Kidney (tissue), 14 donors: ENCODE results near the gene ALOX12B. TPM values are rescaled to one million over a fixed set of nuclear protein-coding genes. Genes with fewer than 3 reads are reported as not detected.

Experiments
- DNase-seq, 5 donors: peaks; one replicate each; pipeline ENCODE4 v3.0.0-alpha.2; 2013 to 2020
- FAIRE-seq: peaks from 2 replicates; lab custom pipeline; 2012; peaks lifted over from hg19 to GRCh38; lab: Jason Lieb, UNC
- H3K27ac ChIP-seq, 2 donors: one replicate each; pipeline ENCODE4 v1.7.0; 2013; ENCODE audit warnings: low read depth in 2 of 2, low read length in 2 of 2, inconsistent platforms in 1 of 2
- H3K27me3 ChIP-seq: one replicate; pipeline ENCODE4 v1.7.1; 2013; ENCODE audit warnings: low read length, inconsistent platforms; ENCODE audit not compliant: control insufficient read depth, insufficient read depth
- H3K36me3 ChIP-seq, 3 donors: one replicate each; pipeline versions ENCODE4 v1.7.0 to v1.7.1; 2013; ENCODE audit warnings: low read length in 3 of 3, control low read depth in 1 of 3, inconsistent platforms in 1 of 3; ENCODE audit not compliant: insufficient read depth in 3 of 3, control insufficient read depth in 2 of 3
- H3K4me1 ChIP-seq, 3 donors: one replicate each; pipeline versions ENCODE4 v1.7.0 to v1.7.1; 2013; ENCODE audit warnings: low read length in 3 of 3, inconsistent platforms in 1 of 3, low read depth in 1 of 3; ENCODE audit not compliant: control insufficient read depth in 2 of 3, insufficient read depth in 2 of 3
- H3K4me3 ChIP-seq, 3 donors: one replicate each; pipeline versions ENCODE4 v1.7.0 to v1.8.1; 2013; ENCODE audit warnings: low read length in 3 of 3, control low read depth in 1 of 3, inconsistent platforms in 1 of 3
- H3K9ac ChIP-seq, 3 donors: one replicate each; pipeline versions ENCODE4 v1.7.0 to v1.7.1; 2013; ENCODE audit warnings: low read length in 3 of 3, control low read depth in 1 of 3, inconsistent platforms in 1 of 3
- H3K9me3 ChIP-seq, 3 donors: one replicate each; pipeline versions ENCODE4 v1.7.0 to v1.7.1; 2013; ENCODE audit warnings: low read length in 3 of 3, control low read depth in 1 of 3, inconsistent platforms in 1 of 3; ENCODE audit not compliant: control insufficient read depth in 2 of 3, insufficient read depth in 1 of 3
- intact Hi-C: fragments of 100-400 bp; cut with DNase I; formaldehyde crosslinking; loops from one replicate; pipeline ENCODE4 v1.11.1; 2022
- polyA plus RNA-seq: library from polyadenylated mRNA; stranded (reverse); fragments of 350-450 nt; fragmentation: Illumina TruSeq; extraction: RNeasy Lipid Tissue Mini Kit (QIAGEN cat#74804); gene quantifications from one replicate; pipeline ENCODE4 v1.2.3, GENCODE V29; 2014; ENCODE audit warnings: low read depth, low replicate concordance; ENCODE audit not compliant: insufficient read depth
- total RNA-seq: library from RNA; stranded (reverse); fragmentation: NEBNext Ultra II Directional; extraction: Animal tissue kit (Norgen Biotek cat#: 25700); gene quantifications from one replicate; pipeline ENCODE4 v1.2.1, GENCODE V29; 2021
- TF ChIP-seq, protein P1 (sequence below): IDR thresholded peaks from 3 replicates; pipeline ENCODE4 v1.5.1; 2012; ENCODE audit warnings: mild to moderate bottlenecking, moderate library complexity, borderline replicate concordance; ENCODE audit not compliant: insufficient read depth; ENCODE audit errors: extremely low read depth
- donor health status: control.
- donor health status: control.
- donor health status: control.
- donor health status: control.
- donor health status: control.
- donor health status: DM: yes; HTN: yes; CAD: no.
- donor health status: Normal renal cell carcinoma (clear cell type).

The ALOX12B gene
- total and polyA plus RNA-seq, 2 donors from 2014 or later, result not detected

DNA sequence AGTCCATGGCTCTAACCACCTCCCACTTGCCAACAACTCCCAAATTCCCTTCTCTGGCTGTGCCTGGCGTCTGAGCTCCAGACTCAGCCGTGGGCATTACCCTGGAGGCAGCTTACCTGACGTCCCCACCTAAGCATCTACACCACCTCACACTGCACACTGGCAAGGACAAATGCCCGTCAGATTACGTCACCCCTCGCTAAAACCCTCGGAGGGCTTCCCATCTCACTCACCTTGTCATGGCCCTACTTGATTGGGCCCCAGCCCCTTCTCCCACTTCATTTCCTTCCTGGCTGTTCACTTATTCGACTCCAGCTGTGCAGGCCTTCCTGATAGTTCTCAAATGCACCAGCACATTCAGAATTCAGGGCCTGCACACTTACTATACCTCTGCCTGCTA is 17.4 kb upstream of the ALOX12B start:
- Histone ChIP-seq H3K9me3 (no peaks in the 10 kb centered on the region), H3K36me3 (no peaks in the 10 kb centered on the region), H3K27me3 (no peaks in the 10 kb centered on the region), H3K4me3 (no peak overlapping the region), H3K9ac (no peak overlapping the region), H3K4me1 (peaks cover 0 to 2% (median 0%) of the 10 kb centered on the region in 3 donors), H3K27ac (no peak overlapping the region)
- FAIRE-seq, result no peak
- TF ChIP-seq, protein P1, sequence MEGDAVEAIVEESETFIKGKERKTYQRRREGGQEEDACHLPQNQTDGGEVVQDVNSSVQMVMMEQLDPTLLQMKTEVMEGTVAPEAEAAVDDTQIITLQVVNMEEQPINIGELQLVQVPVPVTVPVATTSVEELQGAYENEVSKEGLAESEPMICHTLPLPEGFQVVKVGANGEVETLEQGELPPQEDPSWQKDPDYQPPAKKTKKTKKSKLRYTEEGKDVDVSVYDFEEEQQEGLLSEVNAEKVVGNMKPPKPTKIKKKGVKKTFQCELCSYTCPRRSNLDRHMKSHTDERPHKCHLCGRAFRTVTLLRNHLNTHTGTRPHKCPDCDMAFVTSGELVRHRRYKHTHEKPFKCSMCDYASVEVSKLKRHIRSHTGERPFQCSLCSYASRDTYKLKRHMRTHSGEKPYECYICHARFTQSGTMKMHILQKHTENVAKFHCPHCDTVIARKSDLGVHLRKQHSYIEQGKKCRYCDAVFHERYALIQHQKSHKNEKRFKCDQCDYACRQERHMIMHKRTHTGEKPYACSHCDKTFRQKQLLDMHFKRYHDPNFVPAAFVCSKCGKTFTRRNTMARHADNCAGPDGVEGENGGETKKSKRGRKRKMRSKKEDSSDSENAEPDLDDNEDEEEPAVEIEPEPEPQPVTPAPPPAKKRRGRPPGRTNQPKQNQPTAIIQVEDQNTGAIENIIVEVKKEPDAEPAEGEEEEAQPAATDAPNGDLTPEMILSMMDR, result no peak
- DNase-seq, result no peak
- intact Hi-C loops, result no loop called here

DNA sequence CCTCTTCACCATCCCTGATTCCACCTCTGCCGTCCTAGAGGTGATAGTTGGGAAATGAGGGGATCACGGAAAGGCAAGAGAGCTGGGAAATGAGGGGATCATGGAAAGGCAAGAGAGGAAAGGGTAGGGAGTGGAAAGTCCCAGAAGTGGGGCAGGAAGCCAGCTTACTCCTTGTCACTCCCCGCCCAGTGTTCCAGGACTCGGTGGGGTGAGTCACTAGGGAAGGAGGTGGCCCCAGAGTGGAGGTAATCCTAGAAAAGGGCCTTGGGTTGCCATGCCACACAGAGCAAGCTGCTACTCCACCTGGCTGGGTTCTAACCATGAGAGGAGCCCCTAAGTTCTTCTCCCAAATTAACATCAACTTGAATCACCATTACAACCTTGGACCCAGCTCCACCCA is 16.0 kb upstream of the ALOX12B start:
- Histone ChIP-seq H3K27ac (no peak overlapping the region), H3K36me3 (no peaks in the 10 kb centered on the region), H3K9me3 (no peaks in the 10 kb centered on the region), H3K4me1 (no peaks in the 10 kb centered on the region), H3K4me3 (no peak overlapping the region), H3K9ac (no peak overlapping the region), H3K27me3 (no peaks in the 10 kb centered on the region)
- intact Hi-C loops, result no loop called here
- DNase-seq (no peak), FAIRE-seq (no peak)
- TF ChIP-seq, protein P1, result no peak

DNA sequence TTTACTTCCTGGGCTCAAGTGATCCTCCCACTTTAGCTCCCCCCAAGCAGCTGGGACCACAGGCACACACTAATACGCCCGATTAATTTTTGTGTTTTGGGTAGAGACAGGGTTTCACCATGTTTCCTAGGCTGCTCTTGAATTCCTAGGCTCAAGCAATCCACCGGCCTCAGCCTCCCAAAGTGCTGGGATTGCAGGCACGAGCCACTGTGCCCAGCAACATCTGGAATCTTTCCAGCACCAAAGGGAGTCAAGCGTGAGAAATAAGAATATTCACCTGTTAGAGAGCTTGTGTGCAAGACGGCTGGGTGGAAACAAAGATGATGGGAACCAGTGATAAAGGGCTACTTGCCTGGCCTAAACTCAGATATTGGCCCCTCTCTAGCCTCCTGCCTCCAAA is 14.2 kb upstream of the ALOX12B start:
- H3K4me1 ChIP-seq, result no peaks in the 10 kb centered on the region
- FAIRE-seq, result no peak
- H3K27ac ChIP-seq, result no peak overlapping the region
- TF ChIP-seq, protein P1, result no peak
- no peaks in the 10 kb centered on the region for H3K9me3 ChIP-seq
- no peak overlapping the region for H3K9ac ChIP-seq
- no peak overlapping the region for H3K4me3 ChIP-seq
- DNase-seq, result peak in 2 of 5 donors; percentile 17 to 40
- intact Hi-C loops, result no loop called here
- no peaks in the 10 kb centered on the region for H3K36me3 ChIP-seq
- H3K27me3 ChIP-seq, result no peaks in the 10 kb centered on the region

DNA sequence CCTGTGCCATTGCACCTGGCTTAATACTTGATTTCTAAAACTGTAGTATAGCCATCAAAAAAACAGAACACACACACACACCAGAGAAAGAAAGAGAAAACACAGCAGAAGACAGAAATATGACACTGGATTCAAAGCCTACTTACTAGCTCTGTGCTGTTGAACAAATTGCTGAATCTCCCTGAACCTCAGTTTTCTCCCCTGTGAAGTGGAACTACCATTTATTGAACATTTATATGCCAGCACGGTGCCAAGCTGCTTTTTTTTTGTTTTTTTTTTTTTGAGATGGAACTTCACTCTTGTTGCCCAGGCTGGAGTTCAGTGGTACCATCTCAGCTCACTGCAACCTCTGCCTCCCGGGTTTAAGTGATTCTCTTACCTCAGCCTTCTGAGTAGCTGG is 13.2 kb upstream of the ALOX12B start:
- no peak for FAIRE-seq
- H3K27me3 ChIP-seq, result no peaks in the 10 kb centered on the region
- no peak for DNase-seq
- no peaks in the 10 kb centered on the region for H3K9me3 ChIP-seq
- no peak overlapping the region for H3K9ac ChIP-seq
- no peak overlapping the region for H3K27ac ChIP-seq
- no peak overlapping the region for H3K4me3 ChIP-seq
- H3K4me1 ChIP-seq, result no peaks in the 10 kb centered on the region
- no peaks in the 10 kb centered on the region for H3K36me3 ChIP-seq
- TF ChIP-seq, protein P1, result no peak
- intact Hi-C loops, result no loop called here
